HG02840 (cell line): ENCODE results near the gene RARG.

Experiments
- ATAC-seq: cut with Tn5 transposase; IDR thresholded peaks from one replicate; pipeline ENCODE4 v1.9.1; 2021; ENCODE audit warnings: mild to moderate bottlenecking, moderate library complexity, moderate number of reproducible peaks; ENCODE audit not compliant: unreplicated experiment, low FRiP score

RARG gene

DNA sequence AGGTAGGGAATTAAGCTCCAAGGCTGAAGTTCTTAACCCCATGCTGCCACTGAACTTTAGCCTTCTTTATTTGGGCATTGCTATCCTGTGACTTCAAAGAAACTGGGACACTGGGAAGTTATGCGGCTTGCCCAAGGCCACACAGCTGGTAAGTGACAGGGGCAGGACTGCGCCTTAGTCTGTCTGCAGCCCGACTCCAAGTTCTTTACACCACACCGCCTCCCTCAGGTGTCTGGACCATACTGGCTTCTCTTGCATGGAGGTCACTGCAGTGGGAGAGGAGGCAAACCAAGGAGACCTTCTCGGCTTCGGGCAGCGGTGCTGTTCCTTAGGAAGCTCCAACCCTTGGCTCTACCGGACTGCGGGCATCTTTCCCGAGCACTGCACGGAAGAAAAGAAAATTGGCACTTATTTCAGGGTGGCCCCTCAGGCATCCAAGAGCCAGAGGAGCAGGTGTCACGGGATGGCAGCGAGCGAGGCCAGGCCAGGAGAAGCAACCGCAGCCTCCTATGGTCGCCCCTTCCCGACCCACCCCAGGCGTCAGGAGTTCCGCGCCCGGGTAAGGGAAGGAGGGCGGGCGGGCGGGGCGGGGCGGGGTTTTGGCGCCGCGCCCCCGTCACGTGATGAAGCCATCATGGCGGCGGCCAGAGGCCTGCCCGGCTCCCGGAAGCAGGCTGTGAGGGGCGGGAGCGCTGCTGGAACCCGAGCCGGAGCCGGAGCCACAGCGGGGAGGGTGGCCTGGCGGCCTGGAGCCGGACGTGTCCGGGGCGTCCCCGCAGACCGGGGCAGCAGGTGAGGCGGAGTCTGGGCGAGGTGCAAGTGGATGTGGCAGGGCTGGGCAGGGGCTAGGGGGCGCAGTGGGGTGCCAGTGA, 19.7 kb upstream of the RARG start:
- ATAC-seq, result peak; percentile 72

DNA sequence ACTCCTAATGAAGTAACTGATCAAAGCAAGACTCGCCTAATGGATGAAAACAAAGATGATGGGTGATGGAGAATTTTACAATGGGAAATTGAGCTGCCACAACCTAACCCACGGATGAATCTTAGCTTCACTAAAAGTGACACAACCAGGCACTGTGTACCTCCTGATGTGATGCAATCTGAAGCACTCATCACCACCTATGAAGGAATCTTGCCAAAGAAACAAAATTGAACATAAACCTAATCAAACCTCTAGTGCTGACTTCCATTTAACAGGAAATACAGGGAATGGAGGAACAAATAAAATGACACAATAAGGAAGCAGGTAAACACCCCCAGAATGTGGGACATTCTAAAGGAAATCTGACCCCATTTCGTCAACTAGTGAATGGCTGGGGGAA, 13.3 kb upstream of the RARG start:
- no peak for ATAC-seq

DNA sequence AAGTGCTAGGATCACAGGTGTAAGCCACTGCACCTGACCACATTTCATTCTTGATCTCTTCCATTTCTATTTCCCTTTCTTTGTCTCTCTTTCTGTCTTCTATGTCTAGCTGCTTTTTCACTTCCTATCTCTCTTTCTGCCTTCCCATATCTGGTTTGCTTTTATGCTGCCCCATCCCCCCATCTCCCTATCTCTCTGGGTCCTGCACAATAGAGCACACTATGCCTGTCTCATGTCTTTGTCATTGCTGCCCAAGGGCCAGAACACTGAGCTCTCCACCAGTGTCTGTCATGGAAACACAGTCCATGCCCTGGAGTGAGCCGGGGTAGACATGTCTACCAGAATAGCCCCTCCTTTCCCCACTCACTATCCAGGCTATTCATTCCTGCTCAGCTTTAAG, 12.3 kb upstream of the RARG start:
- no peak for ATAC-seq

DNA sequence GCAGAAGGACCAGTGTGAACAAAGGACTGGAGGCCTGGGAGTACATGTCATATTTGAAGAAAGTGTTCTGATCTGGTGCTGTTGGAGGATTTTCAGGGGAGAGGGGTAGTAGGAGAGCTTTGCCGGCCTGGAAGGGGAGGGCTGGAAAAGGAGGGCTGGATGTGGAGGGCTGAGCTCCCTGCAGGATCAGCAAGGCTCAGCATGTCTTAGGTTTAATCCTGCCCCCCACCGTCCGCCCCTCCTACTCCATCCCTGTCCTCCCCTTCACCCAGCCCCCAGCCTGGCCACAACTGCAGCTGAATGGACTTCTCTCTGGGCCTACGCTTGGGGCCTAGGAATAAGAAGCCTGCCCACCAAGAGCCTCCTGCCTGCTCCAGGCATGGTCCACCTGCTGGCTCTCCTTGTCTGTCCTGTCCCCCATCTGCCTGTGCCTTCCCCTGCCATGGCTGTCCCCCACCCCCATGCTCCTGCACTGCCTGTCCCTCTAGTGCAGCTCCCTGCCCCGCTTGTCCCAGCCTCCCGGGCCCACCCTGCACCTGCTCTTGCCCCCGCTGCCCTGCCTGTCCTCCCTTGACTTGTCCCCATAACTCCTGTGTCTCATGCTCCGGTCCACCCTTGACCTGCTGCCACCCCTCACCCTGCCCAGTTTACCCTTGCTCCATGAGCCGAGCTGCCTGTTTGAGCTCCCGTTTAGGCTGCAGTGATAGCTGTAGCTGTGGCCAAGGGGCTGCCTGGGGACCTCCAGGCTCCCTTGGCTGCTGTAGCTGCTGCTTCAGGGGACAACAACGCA, 9.8 kb upstream of the RARG start:
- no peak for ATAC-seq

DNA sequence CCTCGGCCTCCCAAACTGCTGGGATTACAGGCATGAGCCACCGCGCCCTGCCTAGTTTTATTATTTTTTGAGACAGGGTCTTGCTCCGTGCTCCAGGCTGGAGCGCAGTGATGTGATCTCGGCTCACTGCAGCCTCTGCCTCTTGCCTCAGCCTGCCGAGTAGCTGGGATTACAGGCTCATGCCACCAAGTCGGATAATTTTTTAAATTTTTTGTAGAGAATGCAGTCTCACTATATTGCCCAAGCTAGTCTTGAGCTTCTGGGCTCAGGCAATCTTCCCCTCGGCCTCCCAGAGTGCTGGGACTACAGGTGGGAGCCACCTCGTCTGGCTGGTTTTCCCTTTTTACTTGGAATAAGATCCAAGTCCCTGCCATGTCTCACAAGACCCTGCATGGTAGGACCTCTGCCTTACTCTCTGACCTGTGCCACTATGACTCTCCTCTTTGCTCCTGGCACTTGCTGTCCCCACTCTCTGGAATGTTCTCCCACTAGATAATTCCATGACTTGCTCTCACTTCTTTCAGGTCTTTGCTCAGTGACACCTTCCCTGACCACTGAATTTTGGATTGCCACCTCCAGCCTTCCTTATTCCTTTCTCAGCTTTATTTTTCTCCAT, 7.7 kb upstream of the RARG start:
- ATAC-seq, result no peak

DNA sequence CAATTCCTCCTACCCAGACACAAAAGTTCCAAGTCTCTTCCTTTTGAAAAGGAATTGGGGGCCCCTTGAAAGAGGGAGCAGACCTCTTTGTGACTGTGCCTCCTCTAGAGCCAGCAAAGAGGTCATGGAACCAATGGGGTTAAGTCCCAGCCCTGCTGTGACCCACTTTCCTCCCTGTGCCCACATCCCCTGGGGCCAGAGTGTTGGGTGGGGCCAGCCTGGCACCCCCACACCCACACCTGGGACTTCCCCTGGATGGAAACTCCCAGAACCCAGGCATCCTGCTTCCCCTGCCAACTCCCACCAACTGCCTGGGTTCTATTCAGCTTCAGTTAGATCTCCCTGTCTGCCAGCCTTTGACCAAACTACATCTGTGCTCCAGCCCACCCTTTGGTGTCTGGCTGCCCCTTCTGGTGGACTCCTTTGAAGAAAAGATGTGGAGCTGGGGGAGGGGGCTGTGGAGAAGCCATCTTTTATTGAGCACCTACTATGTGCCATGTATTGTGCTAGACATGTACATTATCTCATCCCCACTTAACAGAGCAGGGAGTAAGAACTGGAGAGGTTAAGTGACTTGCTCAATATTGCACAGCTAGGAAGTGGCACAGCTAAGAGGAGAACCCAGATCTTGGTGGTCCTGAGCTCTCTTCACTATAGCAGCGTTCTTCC, 4.6 kb upstream of the RARG start:
- ATAC-seq, result no peak

DNA sequence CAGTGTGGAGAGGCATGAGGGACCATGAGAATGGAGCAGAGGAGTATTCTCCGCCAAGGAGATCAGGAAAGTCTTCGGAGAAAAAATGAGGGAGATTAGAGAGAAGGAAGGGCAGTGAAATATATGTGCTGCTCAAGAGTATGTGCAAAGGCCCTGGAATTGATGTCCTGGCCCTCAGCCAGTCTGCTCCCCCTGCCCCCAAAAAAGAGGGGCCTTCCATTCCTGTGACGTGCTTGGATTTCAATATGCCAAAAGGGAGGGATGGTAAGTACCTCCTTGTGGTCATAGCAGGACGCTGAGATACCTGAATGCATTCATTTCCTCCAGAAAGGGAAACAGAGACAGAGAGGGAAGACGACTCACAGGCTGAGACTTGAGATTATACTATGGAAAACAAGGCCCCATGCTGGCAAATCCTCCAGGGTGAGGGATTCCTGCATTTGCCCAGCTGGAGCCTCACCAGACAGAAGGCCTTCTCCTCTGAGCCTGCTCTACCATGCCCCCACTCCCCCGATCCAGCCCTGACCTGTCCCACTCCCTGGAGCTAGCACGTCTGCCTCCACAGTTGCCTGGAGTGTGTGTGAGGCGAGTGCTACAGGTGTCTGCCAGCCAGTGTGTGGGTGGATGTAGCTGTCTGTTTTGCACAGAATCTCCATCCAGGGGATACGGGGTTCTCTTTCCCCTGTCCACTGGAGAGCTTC, 3.9 kb upstream of the RARG start:
- no peak for ATAC-seq

DNA sequence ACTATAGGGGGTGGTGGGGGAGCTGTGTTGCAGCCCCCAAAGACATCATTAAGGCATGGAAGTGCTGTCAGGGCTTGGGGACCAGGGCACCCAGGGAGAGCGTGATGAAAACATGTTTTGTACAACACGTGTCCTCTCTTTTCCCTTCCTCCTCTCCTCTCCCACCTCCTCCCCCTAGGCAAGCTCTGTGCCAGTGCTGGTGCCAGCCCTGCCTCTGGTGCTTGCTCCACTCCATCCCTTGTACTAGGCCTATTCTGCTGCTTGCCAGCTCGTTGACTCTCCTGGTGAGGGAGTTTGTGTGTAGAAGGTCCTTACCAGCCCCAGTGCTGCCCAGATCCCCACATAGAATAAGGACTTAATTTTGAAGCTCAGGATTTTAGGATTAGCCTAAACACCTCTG, 3.2 kb upstream of the RARG start:
- ATAC-seq, result no peak

DNA sequence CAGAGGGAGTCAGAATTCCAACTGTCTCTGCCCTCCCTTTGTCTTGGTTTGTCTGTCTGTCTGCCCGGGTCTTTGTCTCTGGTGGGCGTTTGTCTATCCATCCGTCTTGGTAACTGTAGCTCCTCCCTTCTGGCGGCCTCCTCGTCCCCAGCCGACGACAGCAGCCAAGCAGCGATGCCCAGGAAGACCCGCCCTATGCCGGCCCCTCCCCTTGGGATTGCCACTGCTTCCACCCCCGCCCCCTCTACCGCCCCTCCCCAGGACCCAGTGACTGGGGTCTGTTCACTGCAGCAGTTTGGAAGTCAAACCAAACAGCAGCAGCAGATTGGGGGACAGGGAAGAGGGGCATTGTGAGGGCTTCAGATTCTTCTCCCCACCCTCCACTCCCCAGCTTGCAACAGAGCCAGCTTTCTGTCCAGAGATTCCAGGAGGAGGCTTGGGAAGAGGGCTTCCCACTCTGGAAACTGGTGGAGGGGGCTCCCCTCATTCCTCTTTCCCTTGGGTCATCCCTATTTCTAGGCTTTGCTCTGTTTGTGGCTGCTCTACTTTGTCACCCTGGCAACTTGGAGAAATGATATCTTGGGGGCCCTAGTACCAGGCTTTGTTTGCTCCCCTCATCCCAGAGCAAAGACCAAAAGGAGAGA, 2.4 kb upstream of the RARG start:
- ATAC-seq, result no peak

DNA sequence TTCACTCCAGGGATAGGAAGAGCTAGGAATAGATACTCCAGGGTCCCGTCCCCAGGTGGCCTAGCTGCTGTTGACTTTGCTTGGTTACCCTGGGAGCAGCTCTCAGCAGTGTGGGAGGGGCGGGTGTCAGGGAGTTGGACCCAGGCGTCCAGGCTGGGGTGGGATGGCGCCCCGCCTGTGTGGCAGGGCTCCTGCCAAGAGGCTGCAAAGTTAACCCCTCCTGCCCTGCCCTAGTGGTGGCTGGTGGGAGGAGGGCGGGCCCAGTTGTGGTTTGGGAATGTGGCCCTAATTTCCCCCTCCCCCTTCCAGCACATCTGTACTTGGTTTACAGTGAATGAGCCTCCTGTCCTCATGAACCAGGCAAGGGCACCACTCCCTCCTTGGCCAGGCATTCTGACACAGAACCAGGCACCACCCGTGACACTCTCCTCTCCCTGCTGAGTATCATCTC, 1.7 kb upstream of the RARG start:
- no peak for ATAC-seq

DNA sequence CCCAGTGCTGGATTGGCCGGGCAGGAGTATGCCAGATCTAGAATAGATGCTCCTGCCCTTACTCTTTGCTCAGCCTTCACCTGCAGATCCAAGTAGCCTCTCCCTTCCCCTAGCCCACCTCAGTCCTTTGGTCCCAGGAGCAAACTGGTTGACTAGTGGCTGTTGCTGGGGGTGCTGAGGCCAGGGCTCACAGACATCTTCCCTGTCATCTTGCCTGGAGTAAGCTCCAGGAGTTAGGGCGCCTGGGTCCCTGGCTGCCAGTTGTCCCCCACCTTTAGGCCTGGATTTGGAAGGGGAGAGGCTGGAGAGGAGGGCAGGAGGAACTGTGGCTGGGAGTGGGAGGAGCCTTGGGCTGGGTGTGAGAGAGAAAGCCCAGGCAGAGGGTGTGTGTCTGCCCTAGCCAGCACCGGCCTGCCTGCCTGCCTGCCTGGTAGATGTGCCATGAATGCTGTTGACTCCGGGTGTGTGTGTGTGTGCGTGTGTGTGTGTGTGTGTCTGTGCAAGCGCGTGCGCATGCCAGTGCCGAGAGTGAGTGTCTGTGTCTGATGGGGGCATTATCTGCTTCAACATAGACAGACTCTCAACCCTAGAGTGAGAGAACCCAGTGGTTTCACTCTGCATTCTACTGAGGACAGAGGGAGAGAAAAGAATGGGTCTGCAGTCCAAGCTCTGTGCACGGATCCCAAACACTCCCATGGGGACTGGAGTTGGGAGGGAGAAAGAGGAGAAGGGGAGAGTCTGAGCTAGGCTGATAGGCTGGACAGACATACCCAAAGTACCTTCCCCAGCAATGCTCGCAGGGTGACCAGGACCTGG, 845 bp upstream of the RARG start:
- no peak for ATAC-seq

DNA sequence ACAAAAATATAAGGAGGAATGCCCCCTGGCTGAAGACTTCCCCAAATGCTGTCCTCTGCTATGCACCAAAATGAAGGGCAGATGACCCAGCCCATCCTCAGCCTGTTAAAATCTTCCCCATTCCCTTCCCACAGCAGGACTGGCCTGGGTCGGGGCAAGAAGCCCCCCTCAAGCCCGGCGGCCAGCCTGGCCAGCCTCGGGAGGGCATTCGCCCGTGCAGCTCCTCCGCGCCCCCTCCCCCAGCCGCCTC, 413 bp downstream of the RARG start:
- no peak for ATAC-seq

DNA sequence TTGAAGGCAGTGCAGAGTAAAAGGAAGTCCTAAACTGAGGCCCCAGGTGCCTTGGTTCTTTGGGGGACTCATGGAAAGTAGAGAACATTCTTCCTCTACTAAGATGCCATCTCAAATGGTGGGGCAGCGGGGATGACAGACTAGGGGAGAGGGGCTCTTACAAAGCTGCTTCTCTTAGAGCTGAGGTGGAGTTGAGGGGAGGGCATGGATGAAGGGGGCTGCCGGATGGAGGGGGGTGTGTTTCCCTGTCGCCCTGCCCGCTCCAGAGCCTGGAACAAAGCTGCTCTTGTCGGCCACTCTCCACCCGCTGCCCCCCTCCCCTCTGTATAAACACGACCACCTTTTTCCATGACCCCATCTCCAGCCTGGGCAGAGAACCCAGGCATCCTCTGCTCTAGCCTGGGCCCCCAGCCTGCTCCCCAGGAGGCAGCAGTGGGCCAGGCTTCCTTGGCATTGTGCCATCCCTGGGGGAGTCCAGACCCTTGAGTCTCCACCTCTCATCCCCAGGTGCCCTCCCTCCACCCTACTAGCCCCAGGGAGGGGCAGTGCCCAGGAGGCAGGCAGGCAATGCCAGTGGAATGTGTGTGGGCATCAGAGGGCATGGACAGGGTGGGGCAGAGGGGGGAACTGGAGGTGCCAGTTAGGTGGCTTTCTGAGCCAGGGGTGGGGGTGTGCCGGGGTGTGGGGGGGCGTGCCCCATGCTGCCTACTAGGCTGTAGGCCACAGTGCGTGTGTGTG, 1.7 kb downstream of the RARG start:
- no peak for ATAC-seq

DNA sequence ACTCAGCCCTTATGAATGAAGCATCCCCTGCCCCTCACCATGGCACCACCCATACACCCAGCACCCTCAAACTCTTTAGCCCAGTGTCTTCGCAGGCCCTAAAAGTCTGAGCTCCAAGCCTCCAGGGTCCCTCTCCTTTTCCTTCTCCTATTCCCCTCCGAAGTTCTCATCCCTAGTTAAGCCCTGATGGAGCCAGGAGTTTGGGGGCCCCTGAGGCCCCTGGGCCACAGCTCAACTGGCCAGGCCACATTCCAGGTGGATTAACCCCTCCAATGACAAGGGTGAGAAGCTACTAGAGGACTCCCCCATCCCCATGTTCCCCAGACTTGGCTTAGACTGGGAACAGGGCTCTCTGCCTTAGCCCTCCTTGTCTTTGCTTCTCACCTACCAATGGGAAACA, 2.6 kb downstream of the RARG start:
- no peak for ATAC-seq

DNA sequence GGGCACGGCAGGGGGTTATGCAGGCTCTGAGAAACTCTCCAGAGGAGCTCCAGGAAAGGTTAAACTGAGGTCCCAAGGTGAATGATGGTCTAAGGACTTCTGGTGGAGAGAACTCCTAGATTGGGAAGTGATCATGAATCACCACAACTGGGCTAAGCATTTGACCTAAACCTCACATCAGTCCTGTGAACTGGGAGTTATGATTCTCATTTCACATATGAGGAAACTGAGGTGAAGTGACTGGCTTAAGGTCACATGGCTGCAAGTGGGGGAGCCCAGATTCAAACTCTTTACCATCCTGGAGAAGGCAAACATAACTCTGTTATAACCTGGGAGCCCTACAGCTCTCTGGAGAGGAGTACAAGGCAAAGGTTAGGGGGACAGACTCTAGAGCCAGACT, 4.2 kb downstream of the RARG start:
- ATAC-seq, result no peak

DNA sequence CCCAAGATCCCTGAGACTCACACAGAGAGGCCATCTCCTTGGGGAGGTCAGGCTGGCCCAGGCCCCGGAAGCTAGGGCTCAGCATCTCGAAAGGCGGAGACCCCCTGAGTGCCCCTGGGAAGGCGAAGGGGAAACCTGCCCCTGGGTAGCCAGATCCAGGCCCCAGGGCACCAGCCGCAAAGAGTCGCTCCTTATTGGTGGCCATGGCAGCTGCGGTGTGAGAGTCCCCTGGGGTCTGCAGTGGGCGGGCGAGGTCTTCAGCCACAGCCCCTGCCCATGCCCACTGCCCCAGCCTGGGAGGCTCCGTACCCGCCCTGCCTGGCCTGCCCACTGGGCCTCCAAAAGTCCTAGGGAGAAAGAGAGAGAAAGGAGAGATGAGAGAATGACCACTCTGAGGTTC, 4.7 kb downstream of the RARG start:
- ATAC-seq, result no peak

DNA sequence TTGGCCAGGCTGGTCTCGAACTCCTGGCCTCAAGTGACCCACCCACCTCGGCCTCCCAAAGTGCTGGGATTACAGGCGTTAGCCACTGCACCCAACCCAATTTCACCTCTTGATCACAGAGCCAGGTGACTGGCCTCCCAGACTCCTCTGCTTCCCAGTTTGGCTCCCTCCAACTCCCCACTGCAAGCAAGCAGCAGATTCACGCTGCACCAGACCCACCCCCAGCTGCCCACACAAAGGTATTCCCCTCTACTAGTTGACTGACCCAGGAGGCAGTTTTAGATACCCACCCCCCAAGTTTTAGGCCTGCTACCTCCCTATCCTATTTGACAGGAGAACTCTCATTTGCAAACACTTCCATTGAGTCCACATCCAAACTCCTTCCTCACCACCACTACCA, 5.2 kb downstream of the RARG start:
- ATAC-seq, result no peak

DNA sequence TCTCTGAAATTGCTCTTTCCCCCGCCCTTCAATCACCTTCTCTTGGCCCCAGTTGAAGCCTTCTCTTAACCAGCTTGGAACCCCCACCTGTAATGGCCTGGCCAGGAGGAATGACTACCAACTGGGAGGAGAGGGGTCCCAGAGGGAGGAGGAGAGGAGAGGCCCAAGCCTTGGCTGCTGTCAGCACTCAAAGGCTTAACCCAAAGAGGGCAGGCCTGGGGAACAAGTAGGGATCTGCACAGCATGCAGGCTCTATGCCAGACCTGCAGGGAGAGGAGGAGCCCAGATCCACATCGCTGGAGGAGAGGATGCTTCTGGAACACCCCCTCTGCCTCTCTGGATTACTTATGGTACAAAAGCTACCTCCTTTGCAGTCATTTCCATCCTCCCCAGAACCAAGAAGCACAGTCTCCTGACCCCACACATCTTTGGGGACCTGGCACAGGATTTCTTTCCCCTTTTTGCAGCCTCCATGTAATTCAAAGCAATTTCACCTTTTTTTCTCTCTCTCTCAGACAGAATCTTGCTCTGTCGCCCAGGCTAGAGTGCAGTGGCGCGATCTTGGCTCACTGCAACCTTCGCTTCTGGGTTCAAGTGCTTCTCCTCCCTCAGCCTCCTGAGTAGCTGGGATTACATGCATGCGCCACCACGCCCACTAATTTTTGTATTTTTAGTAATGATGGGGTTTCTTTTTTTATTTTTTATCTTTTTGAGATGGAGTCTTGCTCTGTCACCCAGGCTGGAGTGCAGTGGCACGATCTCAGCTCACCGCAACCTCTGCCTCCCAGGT, 6.2 kb downstream of the RARG start:
- no peak for ATAC-seq
